Astrocyte (in vitro differentiated cells and primary cell): ENCODE data around the gene ZNHIT3. TPM values are rescaled to one million over a fixed set of nuclear protein-coding genes. Genes with fewer than 3 reads are reported as not detected.
"Not testable (repeated sequence)": the region's sequence is repeated elsewhere in the genome, so short reads cannot be mapped to it uniquely, and the experiment has no call there.

Source experiments
- DNase-seq: peaks from one replicate; pipeline ENCODE4 v3.0.0-alpha.2; 2010; ENCODE audit warnings: low read depth
- FAIRE-seq: peaks from 2 replicates; lab custom pipeline; 2011; peaks lifted over from hg19 to GRCh38; lab: Jason Lieb, UNC
- H2AFZ ChIP-seq: 2 replicates; pipeline ENCODE4 v1.6.0; 2012; ENCODE audit warnings: low read depth, low read length, inconsistent platforms
- H3K27ac ChIP-seq: 2 replicates; pipeline ENCODE4 v1.5.1; 2011; ENCODE audit warnings: low read depth, low read length, inconsistent platforms
- H3K27me3 ChIP-seq: 2 replicates; pipeline ENCODE4 v1.6.0; 2011; ENCODE audit warnings: low read length, inconsistent platforms; ENCODE audit not compliant: insufficient read depth
- H3K36me3 ChIP-seq: 2 replicates; pipeline ENCODE4 v1.5.1; 2011; ENCODE audit warnings: low read length, inconsistent platforms; ENCODE audit not compliant: insufficient read depth
- H3K4me1 ChIP-seq: 2 replicates; pipeline ENCODE4 v1.5.1; 2011; ENCODE audit warnings: low read length, inconsistent platforms; ENCODE audit not compliant: insufficient read depth
- H3K4me2 ChIP-seq: 2 replicates; pipeline ENCODE4 v1.6.0; 2012; ENCODE audit warnings: low read length, inconsistent platforms
- H3K4me3 ChIP-seq: 2 replicates; pipeline ENCODE4 v1.5.1; 2011; ENCODE audit warnings: low read depth, mild to moderate bottlenecking, low read length, inconsistent platforms; ENCODE audit not compliant: insufficient read depth
- H3K79me2 ChIP-seq: 2 replicates; pipeline ENCODE4 v1.6.0; 2012; ENCODE audit warnings: mild to moderate bottlenecking, low read length, inconsistent platforms; ENCODE audit not compliant: insufficient read depth
- H3K9ac ChIP-seq: 2 replicates; pipeline ENCODE4 v1.6.0; 2012; ENCODE audit warnings: mild to moderate bottlenecking, low read length, inconsistent platforms
- H3K9me3 ChIP-seq: 2 replicates; pipeline ENCODE4 v1.5.1; 2012; ENCODE audit warnings: low read depth, mild to moderate bottlenecking, low read length, inconsistent platforms; ENCODE audit not compliant: insufficient read depth
- H4K20me1 ChIP-seq: 2 replicates; pipeline ENCODE4 v1.6.0; 2012; ENCODE audit warnings: low read length, inconsistent platforms; ENCODE audit not compliant: insufficient read depth
- H3K27ac Mint-ChIP-seq: one replicate; pipeline ENCODE4 v1.8.0; 2021; ENCODE audit warnings: mild to moderate bottlenecking, mixed read lengths; ENCODE audit not compliant: unreplicated experiment
- H3K27me3 Mint-ChIP-seq: one replicate; pipeline ENCODE4 v1.8.0; 2021; ENCODE audit warnings: low read depth, mixed read lengths; ENCODE audit not compliant: unreplicated experiment
- H3K36me3 Mint-ChIP-seq: one replicate; pipeline ENCODE4 v1.8.0; 2021; ENCODE audit warnings: low read depth, mixed read lengths; ENCODE audit not compliant: unreplicated experiment
- H3K4me1 Mint-ChIP-seq: one replicate; pipeline ENCODE4 v1.8.0; 2021; ENCODE audit warnings: low read depth, mixed read lengths; ENCODE audit not compliant: unreplicated experiment
- H3K4me3 Mint-ChIP-seq: one replicate; pipeline ENCODE4 v1.8.0; 2021; ENCODE audit warnings: mild to moderate bottlenecking, moderate library complexity, mixed read lengths; ENCODE audit not compliant: unreplicated experiment
- H3K9me3 Mint-ChIP-seq: one replicate; pipeline ENCODE4 v1.8.0; 2021; ENCODE audit warnings: mild to moderate bottlenecking, mixed read lengths; ENCODE audit not compliant: unreplicated experiment
- EZH2 ChIP-seq: IDR thresholded peaks from 2 replicates; pipeline ENCODE4 v1.6.1; 2012; ENCODE audit warnings: mild to moderate bottlenecking, low read length, inconsistent platforms; ENCODE audit not compliant: insufficient read depth
- total RNA-seq: library from RNA; stranded (reverse); gene quantifications from 2 replicates; pipeline ENCODE4 v1.2.1, GENCODE V29; 2021
- TF ChIP-seq, protein P1 (sequence below): IDR thresholded peaks from 2 replicates; pipeline ENCODE4 v1.5.1; 2011; ENCODE audit warnings: low read depth, mild to moderate bottlenecking, inconsistent platforms, low read length, moderate library complexity; ENCODE audit not compliant: insufficient read depth

Gene ZNHIT3
- total RNA-seq, 1 donor from 2014 or later = 29.4 TPM

GRCh38 chr17:36482611-36483504, 3.6 kb upstream of the ZNHIT3 start:
- H3K27me3 ChIP-seq = peaks cover 10% of the 10 kb centered on the region
- Mint-ChIP-seq H3K27ac (no peak overlapping the region), H3K36me3 (peaks cover 2% of the 10 kb centered on the region), H3K4me1 (peaks cover 1% of the 10 kb centered on the region), H3K9me3 (no peaks in the 10 kb centered on the region), H3K4me3 (peak overlapping the region; percentile 18), H3K27me3 (peaks cover 34% of the 10 kb centered on the region)
- peak overlapping the region; percentile 34 for H3K4me3 ChIP-seq
- H3K79me2 ChIP-seq = peaks cover 10% of the 10 kb centered on the region
- H3K9me3 ChIP-seq = no peaks in the 10 kb centered on the region
- peak; percentile 39 for DNase-seq
- no peak overlapping the region for H3K27ac ChIP-seq
- peak overlapping the region; percentile 79 for H3K4me2 ChIP-seq
- no peak for FAIRE-seq
- H3K36me3 ChIP-seq = no peaks in the 10 kb centered on the region
- peak overlapping the region; percentile 92 for H2AFZ ChIP-seq
- peaks cover 21% of the 10 kb centered on the region for H3K4me1 ChIP-seq
- TF ChIP-seq, protein P1, sequence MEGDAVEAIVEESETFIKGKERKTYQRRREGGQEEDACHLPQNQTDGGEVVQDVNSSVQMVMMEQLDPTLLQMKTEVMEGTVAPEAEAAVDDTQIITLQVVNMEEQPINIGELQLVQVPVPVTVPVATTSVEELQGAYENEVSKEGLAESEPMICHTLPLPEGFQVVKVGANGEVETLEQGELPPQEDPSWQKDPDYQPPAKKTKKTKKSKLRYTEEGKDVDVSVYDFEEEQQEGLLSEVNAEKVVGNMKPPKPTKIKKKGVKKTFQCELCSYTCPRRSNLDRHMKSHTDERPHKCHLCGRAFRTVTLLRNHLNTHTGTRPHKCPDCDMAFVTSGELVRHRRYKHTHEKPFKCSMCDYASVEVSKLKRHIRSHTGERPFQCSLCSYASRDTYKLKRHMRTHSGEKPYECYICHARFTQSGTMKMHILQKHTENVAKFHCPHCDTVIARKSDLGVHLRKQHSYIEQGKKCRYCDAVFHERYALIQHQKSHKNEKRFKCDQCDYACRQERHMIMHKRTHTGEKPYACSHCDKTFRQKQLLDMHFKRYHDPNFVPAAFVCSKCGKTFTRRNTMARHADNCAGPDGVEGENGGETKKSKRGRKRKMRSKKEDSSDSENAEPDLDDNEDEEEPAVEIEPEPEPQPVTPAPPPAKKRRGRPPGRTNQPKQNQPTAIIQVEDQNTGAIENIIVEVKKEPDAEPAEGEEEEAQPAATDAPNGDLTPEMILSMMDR = peak; percentile 50
- TF ChIP-seq EZH2 = no peak
- H4K20me1 ChIP-seq = peaks cover 5% of the 10 kb centered on the region
- H3K9ac ChIP-seq = no peak overlapping the region

DNA sequence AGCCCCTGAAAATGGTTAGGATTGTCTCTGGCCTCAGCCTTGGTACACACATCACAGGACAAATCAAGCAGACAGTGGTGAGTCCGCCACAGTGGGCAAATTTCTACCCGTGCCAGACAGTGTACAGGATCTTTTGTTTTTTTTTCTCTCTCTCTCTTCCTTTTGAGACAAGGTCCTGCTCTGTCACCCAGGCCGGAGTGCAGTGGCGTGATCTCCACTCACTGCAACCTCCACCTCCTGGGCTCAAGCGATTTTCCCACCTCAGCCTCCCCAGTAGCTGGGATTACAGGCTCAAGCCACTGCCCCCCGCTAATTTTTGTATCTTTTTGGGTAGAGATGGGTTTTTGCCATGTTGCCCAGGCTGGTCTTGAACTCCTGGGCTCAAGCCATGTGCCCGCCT, 2.5 kb upstream of the ZNHIT3 start:
- H3K4me2 ChIP-seq, H3K9me3 ChIP-seq, H3K9ac ChIP-seq, H3K36me3 ChIP-seq, H3K27ac ChIP-seq, H3K9me3 Mint-ChIP-seq, DNase-seq, H3K36me3 Mint-ChIP-seq, H3K27me3 ChIP-seq, H3K4me1 Mint-ChIP-seq, H4K20me1 ChIP-seq, H3K4me3 ChIP-seq, H3K27ac Mint-ChIP-seq, H3K4me3 Mint-ChIP-seq, FAIRE-seq, H2AFZ ChIP-seq: not testable (repeated sequence)
- H3K4me1 ChIP-seq = peaks cover 21% of the 10 kb centered on the region
- H3K79me2 ChIP-seq = peaks cover 22% of the 10 kb centered on the region
- H3K27me3 Mint-ChIP-seq = peaks cover 29% of the 10 kb centered on the region

DNA sequence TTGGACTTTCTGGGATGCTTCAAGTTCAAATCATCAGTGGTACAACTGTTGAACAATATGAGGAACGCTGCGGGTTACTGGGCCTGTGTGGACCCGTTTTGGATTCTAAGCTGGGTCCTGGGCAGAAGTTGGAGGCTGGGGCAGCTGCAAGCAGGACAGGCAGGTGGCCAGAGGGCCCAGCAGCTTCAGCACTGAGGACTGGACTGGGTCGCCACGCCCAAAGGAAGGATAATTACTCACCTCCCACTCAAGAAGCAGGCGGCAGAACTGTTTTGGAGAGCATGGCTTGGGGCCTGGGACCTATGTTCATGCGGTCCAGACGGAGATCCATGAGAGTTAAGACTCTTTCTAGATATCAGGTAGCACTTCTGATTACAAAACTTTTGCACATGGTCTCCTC, 1.5 kb upstream of the ZNHIT3 start:
- no peak overlapping the region for H3K4me3 ChIP-seq
- peaks cover 21% of the 10 kb centered on the region for H3K4me1 ChIP-seq
- TF ChIP-seq EZH2 = no peak
- TF ChIP-seq, protein P1 = no peak
- no peak overlapping the region for H3K27ac ChIP-seq
- no peak overlapping the region for H3K4me2 ChIP-seq
- no peak overlapping the region for H3K9ac ChIP-seq
- Mint-ChIP-seq H3K36me3 (peaks cover 2% of the 10 kb centered on the region), H3K27me3 (peaks cover 23% of the 10 kb centered on the region), H3K4me3 (peak overlapping the region; percentile 57), H3K4me1 (peaks cover 1% of the 10 kb centered on the region), H3K9me3 (no peaks in the 10 kb centered on the region), H3K27ac (no peak overlapping the region)
- H4K20me1 ChIP-seq = peaks cover 16% of the 10 kb centered on the region
- H3K9me3 ChIP-seq = no peaks in the 10 kb centered on the region
- FAIRE-seq (no peak), DNase-seq (no peak)
- H3K27me3 ChIP-seq = peaks cover 10% of the 10 kb centered on the region
- H3K36me3 ChIP-seq = no peaks in the 10 kb centered on the region
- peaks cover 31% of the 10 kb centered on the region for H3K79me2 ChIP-seq
- no peak overlapping the region for H2AFZ ChIP-seq
